ENCODE results near the gene LSM5.

LSM5 gene

DNA sequence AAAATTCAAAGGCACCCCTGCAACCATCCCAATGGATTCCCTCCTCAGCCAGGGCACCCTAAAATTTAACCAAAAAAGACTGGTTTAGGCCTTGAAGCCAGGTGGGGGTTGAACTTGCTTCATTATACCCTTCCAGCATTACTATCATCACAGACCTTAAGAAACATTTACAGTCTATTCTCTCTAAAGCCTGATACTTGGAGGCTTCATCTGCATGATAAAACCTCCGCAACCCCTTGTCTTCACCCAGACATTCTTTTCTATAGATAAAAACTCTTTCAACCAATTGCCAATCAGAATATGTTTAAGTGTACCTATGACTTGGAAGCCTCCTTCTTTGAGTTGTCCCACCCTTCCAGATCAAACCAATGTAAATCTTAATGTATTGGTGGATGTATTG, 23.0 kb upstream of the LSM5 start:
- TF ChIP-seq, protein P1, sequence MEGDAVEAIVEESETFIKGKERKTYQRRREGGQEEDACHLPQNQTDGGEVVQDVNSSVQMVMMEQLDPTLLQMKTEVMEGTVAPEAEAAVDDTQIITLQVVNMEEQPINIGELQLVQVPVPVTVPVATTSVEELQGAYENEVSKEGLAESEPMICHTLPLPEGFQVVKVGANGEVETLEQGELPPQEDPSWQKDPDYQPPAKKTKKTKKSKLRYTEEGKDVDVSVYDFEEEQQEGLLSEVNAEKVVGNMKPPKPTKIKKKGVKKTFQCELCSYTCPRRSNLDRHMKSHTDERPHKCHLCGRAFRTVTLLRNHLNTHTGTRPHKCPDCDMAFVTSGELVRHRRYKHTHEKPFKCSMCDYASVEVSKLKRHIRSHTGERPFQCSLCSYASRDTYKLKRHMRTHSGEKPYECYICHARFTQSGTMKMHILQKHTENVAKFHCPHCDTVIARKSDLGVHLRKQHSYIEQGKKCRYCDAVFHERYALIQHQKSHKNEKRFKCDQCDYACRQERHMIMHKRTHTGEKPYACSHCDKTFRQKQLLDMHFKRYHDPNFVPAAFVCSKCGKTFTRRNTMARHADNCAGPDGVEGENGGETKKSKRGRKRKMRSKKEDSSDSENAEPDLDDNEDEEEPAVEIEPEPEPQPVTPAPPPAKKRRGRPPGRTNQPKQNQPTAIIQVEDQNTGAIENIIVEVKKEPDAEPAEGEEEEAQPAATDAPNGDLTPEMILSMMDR (IDR thresholded peaks at IDR 0.05; ENCODE audit: low read depth, low read length): no peak
- no peak overlapping the region for H3K4me3 ChIP-seq (ENCODE audit: low read depth, low read length)
- no peak for DNase-seq

DNA sequence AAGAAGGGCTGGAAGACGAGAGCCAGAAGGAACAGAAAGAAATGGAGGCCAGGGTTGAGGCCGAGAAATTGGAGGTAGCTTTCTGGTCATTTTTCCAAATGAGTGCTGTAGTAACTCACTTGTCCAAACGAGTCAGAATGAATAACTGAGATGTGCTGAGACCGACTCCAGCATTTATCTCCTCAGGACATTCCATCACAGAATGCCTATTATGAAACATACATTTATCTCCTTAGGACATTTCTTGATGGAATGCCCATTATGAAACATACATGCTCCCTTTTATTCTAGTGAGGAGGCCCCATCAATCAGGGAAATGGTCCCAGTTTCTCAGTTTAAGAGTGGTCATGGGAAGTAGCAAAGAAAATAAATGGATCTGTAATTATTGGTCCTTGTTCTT, 21.6 kb upstream of the LSM5 start:
- Histone ChIP-seq H3K4me1 (no peaks in the 10 kb centered on the region; the same call in 1 of the 2 replicates), H3K4me3 (ENCODE audit: low read depth, low read length) (no peak overlapping the region), H3K9me3 (no peaks in the 10 kb centered on the region; the same call in 1 of the 2 replicates), H3K27me3 (no peaks in the 10 kb centered on the region), H3K36me3 (peaks cover 4% of the 10 kb centered on the region; the same call in 1 of the 2 replicates)
- TF ChIP-seq, protein P1 (IDR thresholded peaks at IDR 0.05; ENCODE audit: low read depth, low read length): no peak
- no peak for DNase-seq

More for the DNA sequence above, 23.0 kb upstream of the LSM5 start:
- Histone ChIP-seq H3K4me1 (no peaks in the 10 kb centered on the region), H3K36me3 (peaks cover 4% of the 10 kb centered on the region; the same call in 1 of the 2 replicates), H3K27me3 (no peaks in the 10 kb centered on the region), H3K9me3 (no peaks in the 10 kb centered on the region; the same call in 1 of the 2 replicates)

- no peaks in the 10 kb centered on the region; the same call in 1 of the 2 replicates for H3K4me1 ChIP-seq
- no peaks in the 10 kb centered on the region for H3K9me3 ChIP-seq
- H3K27me3 ChIP-seq: no peaks in the 10 kb centered on the region
- H3K4me3 ChIP-seq (ENCODE audit: low read depth, low read length): no peak overlapping the region
- H3K36me3 ChIP-seq: peaks cover 4% of the 10 kb centered on the region; the same call in 1 of the 2 replicates
- no peak for DNase-seq
- TF ChIP-seq, protein P1 (IDR thresholded peaks at IDR 0.05; ENCODE audit: low read depth, low read length): no peak
These were observed 17.2 kb upstream of the LSM5 start for GRCh38 chr7:32507414-32507813.

GRCh38 chr7:32506266-32507054, 16.3 kb upstream of the LSM5 start:
- TF ChIP-seq, protein P1 (IDR thresholded peaks at IDR 0.05; ENCODE audit: low read depth, low read length): no peak
- Histone ChIP-seq H3K36me3 (peaks cover 4% of the 10 kb centered on the region; the same call in 1 of the 2 replicates), H3K4me1 (no peaks in the 10 kb centered on the region; the same call in 1 of the 2 replicates), H3K9me3 (no peaks in the 10 kb centered on the region), H3K4me3 (ENCODE audit: low read depth, low read length) (no peak overlapping the region), H3K27me3 (no peaks in the 10 kb centered on the region)
- no peak for DNase-seq

- no peaks in the 10 kb centered on the region for H3K9me3 ChIP-seq
- no peaks in the 10 kb centered on the region for H3K27me3 ChIP-seq
- no peak overlapping the region for H3K4me3 ChIP-seq (ENCODE audit: low read depth, low read length)
- no peaks in the 10 kb centered on the region; the same call in 1 of the 2 replicates for H3K4me1 ChIP-seq
- TF ChIP-seq, protein P1 (IDR thresholded peaks at IDR 0.05; ENCODE audit: low read depth, low read length): no peak
- DNase-seq: no peak
- no peaks in the 10 kb centered on the region for H3K36me3 ChIP-seq
These were observed 12.5 kb upstream of the LSM5 start for GRCh38 chr7:32502728-32503127.

GRCh38 chr7:32501522-32501921, 11.3 kb upstream of the LSM5 start:
- Histone ChIP-seq H3K36me3 (peaks cover 4% of the 10 kb centered on the region), H3K4me3 (ENCODE audit: low read depth, low read length) (no peak overlapping the region), H3K9me3 (no peaks in the 10 kb centered on the region), H3K4me1 (no peaks in the 10 kb centered on the region; the same call in 1 of the 2 replicates), H3K27me3 (no peaks in the 10 kb centered on the region)
- TF ChIP-seq, protein P1 (IDR thresholded peaks at IDR 0.05; ENCODE audit: low read depth, low read length): no peak
- no peak for DNase-seq
